ENCODE data around the gene ACADS.

Gene ACADS

GRCh38 chr12:120757226-120757742 is 31.7 kb downstream of the ACADS start:
- DNase-seq (ENCODE audit: low read depth in 2 of 2), result no peak

- no peak for DNase-seq (ENCODE audit: low read depth in 2 of 2)
These were observed 32.3 kb downstream of the ACADS start for GRCh38 chr12:120757949-120758348.

- DNase-seq (ENCODE audit: low read depth in 2 of 2), result no peak
These were observed 33.4 kb downstream of the ACADS start for GRCh38 chr12:120758798-120759590.

GRCh38 chr12:120759591-120760348 is 34.1 kb downstream of the ACADS start:
- no peak for DNase-seq (ENCODE audit: low read depth in 2 of 2)

- no peak for DNase-seq (ENCODE audit: low read depth in 2 of 2)
These were observed 35.0 kb downstream of the ACADS start for GRCh38 chr12:120760349-120761254.

- DNase-seq (ENCODE audit: low read depth in 2 of 2), result no peak
These were observed 35.9 kb downstream of the ACADS start for GRCh38 chr12:120761519-120761934.

GRCh38 chr12:120762086-120762485 is 36.5 kb downstream of the ACADS start:
- no peak for DNase-seq (ENCODE audit: low read depth in 2 of 2)

- no peak for DNase-seq (ENCODE audit: low read depth in 2 of 2)
These were observed 37.6 kb downstream of the ACADS start for GRCh38 chr12:120763250-120763649.

- DNase-seq (ENCODE audit: low read depth in 2 of 2), result no peak
These were observed 39.2 kb downstream of the ACADS start for GRCh38 chr12:120764816-120765215.

- DNase-seq (ENCODE audit: low read depth in 2 of 2), result no peak
These were observed 40.9 kb downstream of the ACADS start for GRCh38 chr12:120766566-120766965.

GRCh38 chr12:120767071-120768024 is 41.7 kb downstream of the ACADS start:
- DNase-seq (ENCODE audit: low read depth in 2 of 2), result no peak

GRCh38 chr12:120771097-120771496 is 45.5 kb downstream of the ACADS start:
- no peak for DNase-seq (ENCODE audit: low read depth in 2 of 2)

- DNase-seq (ENCODE audit: low read depth in 2 of 2), result no peak
These were observed 48.7 kb downstream of the ACADS start for GRCh38 chr12:120774169-120774916.

- no peak for DNase-seq (ENCODE audit: low read depth in 2 of 2)
These were observed 50.4 kb downstream of the ACADS start for GRCh38 chr12:120775862-120776552.

- DNase-seq (ENCODE audit: low read depth in 2 of 2), result no peak
These were observed 57.6 kb downstream of the ACADS start for GRCh38 chr12:120783197-120783596.

GRCh38 chr12:120784804-120785203 is 59.2 kb downstream of the ACADS start:
- DNase-seq (ENCODE audit: low read depth in 2 of 2), result no peak

GRCh38 chr12:120787889-120788288 is 62.3 kb downstream of the ACADS start:
- DNase-seq (ENCODE audit: low read depth in 2 of 2), result no peak
